ENCODE data around the gene ZNF292.

ZNF292 gene

DNA sequence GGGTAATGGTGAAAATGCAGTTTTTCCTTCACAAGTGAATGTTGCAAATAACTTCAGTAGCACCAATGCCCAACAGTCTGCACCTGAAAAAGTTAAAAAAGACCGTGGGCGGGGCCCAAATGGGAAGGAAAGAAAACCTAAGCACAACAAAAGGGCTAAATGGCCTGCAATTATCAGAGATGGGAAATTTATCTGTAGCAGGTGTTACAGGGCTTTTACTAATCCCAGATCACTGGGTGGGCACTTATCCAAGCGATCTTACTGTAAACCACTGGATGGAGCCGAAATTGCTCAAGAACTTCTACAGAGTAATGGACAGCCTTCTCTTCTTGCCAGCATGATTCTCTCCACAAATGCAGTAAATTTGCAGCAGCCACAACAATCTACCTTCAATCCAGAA lies 102.2 kb downstream of the ZNF292 start:
- no peaks in the 10 kb centered on the region for H3K79me2 ChIP-seq (ENCODE audit: insufficient read depth, low read length)
- no peak overlapping the region for H3K9ac ChIP-seq (ENCODE audit: low read depth, low read length)
- peaks cover 86% of the 10 kb centered on the region for H3K36me3 ChIP-seq (ENCODE audit: insufficient read depth, low read length)
- H3K27ac ChIP-seq (ENCODE audit: low read length): no peak overlapping the region
- H3K9me3 ChIP-seq (ENCODE audit: insufficient read depth, low read length, severe bottlenecking): no peaks in the 10 kb centered on the region
- no peaks in the 10 kb centered on the region for H3K27me3 ChIP-seq (ENCODE audit: insufficient read depth, low read length, poor library complexity)
- no peak overlapping the region for H2AFZ ChIP-seq (ENCODE audit: low read depth, low read length)
- ATAC-seq (ENCODE audit: insufficient read depth, low read depth) (no peak), DNase-seq (no peak)
- H3K4me1 ChIP-seq (ENCODE audit: insufficient read depth, low read length): no peaks in the 10 kb centered on the region
- H3K4me2 ChIP-seq (ENCODE audit: insufficient read depth, low read length): no peak overlapping the region
- H4K20me1 ChIP-seq (ENCODE audit: insufficient read depth, low read length): 0 out of 2 replicates have a peak, but pooled peaks cover 4% of the 10 kb centered on the region
- TF ChIP-seq EZH2 (IDR thresholded peaks at IDR 0.05; ENCODE audit: borderline replicate concordance, low read depth, low read length, severe bottlenecking): no peak
- TF ChIP-seq, protein P1, sequence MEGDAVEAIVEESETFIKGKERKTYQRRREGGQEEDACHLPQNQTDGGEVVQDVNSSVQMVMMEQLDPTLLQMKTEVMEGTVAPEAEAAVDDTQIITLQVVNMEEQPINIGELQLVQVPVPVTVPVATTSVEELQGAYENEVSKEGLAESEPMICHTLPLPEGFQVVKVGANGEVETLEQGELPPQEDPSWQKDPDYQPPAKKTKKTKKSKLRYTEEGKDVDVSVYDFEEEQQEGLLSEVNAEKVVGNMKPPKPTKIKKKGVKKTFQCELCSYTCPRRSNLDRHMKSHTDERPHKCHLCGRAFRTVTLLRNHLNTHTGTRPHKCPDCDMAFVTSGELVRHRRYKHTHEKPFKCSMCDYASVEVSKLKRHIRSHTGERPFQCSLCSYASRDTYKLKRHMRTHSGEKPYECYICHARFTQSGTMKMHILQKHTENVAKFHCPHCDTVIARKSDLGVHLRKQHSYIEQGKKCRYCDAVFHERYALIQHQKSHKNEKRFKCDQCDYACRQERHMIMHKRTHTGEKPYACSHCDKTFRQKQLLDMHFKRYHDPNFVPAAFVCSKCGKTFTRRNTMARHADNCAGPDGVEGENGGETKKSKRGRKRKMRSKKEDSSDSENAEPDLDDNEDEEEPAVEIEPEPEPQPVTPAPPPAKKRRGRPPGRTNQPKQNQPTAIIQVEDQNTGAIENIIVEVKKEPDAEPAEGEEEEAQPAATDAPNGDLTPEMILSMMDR (IDR thresholded peaks at IDR 0.05; ENCODE audit: borderline replicate concordance, extremely low read depth, low read length, poor library complexity, severe bottlenecking): no peak
- H3K4me3 ChIP-seq (ENCODE audit: low read depth in 1 of 2, low read length in 2 of 2): no peak overlapping the region

DNA sequence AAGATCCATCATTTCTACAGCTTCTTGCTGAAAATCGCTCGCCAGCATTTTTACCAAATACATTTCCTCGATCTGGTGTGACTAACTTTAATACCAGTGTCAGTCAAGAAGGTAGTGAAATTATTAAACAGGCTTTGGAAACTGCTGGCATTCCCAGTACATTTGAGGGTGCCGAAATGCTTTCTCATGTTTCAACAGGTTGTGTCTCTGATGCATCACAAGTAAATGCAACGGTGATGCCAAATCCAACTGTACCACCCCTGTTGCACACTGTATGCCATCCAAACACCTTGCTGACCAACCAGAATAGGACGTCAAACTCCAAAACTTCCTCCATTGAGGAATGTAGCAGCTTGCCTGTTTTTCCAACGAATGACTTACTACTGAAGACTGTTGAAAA lies 102.6 kb downstream of the ZNF292 start:
- no peak for ATAC-seq (ENCODE audit: insufficient read depth, low read depth)
- Histone ChIP-seq H3K4me1 (ENCODE audit: insufficient read depth, low read length) (no peaks in the 10 kb centered on the region), H3K27ac (ENCODE audit: low read length) (no peak overlapping the region), H3K9me3 (ENCODE audit: insufficient read depth, low read length, severe bottlenecking) (no peaks in the 10 kb centered on the region), H3K4me2 (ENCODE audit: insufficient read depth, low read length) (no peak overlapping the region), H3K4me3 (ENCODE audit: low read depth in 1 of 2, low read length in 2 of 2) (no peak overlapping the region), H3K79me2 (ENCODE audit: insufficient read depth, low read length) (no peaks in the 10 kb centered on the region), H3K36me3 (ENCODE audit: insufficient read depth, low read length) (peaks cover 83% of the 10 kb centered on the region), H2AFZ (ENCODE audit: low read depth, low read length) (no peak overlapping the region), H4K20me1 (ENCODE audit: insufficient read depth, low read length) (0 out of 2 replicates have a peak, but pooled peaks cover 4% of the 10 kb centered on the region), H3K27me3 (ENCODE audit: insufficient read depth, low read length, poor library complexity) (no peaks in the 10 kb centered on the region), H3K9ac (ENCODE audit: low read depth, low read length) (no peak overlapping the region)
- DNase-seq: no peak
- TF ChIP-seq, protein P1 (IDR thresholded peaks at IDR 0.05; ENCODE audit: borderline replicate concordance, extremely low read depth, low read length, poor library complexity, severe bottlenecking): no peak
- no peak for TF ChIP-seq EZH2 (IDR thresholded peaks at IDR 0.05; ENCODE audit: borderline replicate concordance, low read depth, low read length, severe bottlenecking)

DNA sequence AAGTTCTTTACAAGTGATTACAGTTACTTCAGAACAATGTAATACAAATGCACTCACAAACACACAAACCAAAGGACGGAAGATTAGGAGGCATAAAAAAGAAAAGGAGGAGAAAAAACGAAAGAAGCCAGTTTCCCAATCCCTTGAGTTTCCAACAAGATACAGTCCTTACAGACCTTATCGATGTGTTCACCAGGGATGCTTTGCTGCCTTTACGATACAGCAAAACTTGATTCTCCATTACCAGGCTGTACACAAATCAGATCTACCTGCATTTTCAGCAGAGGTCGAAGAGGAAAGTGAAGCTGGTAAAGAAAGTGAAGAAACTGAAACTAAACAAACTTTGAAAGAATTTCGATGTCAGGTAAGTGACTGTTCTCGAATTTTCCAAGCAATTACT lies 104.4 kb downstream of the ZNF292 start:
- Histone ChIP-seq H3K9me3 (ENCODE audit: insufficient read depth, low read length, severe bottlenecking) (no peaks in the 10 kb centered on the region), H3K4me1 (ENCODE audit: insufficient read depth, low read length) (no peaks in the 10 kb centered on the region), H3K27ac (ENCODE audit: low read length) (no peak overlapping the region), H2AFZ (ENCODE audit: low read depth, low read length) (no peak overlapping the region), H3K9ac (ENCODE audit: low read depth, low read length) (no peak overlapping the region), H3K4me2 (ENCODE audit: insufficient read depth, low read length) (no peak overlapping the region), H3K27me3 (ENCODE audit: insufficient read depth, low read length, poor library complexity) (no peaks in the 10 kb centered on the region), H3K79me2 (ENCODE audit: insufficient read depth, low read length) (no peaks in the 10 kb centered on the region), H3K4me3 (ENCODE audit: low read depth in 1 of 2, low read length in 2 of 2) (no peak overlapping the region), H3K36me3 (ENCODE audit: insufficient read depth, low read length) (peaks cover 70% of the 10 kb centered on the region), H4K20me1 (ENCODE audit: insufficient read depth, low read length) (0 out of 2 replicates have a peak, but pooled peaks cover 4% of the 10 kb centered on the region)
- DNase-seq (no peak), ATAC-seq (ENCODE audit: insufficient read depth, low read depth) (no peak)
- TF ChIP-seq EZH2 (IDR thresholded peaks at IDR 0.05; ENCODE audit: borderline replicate concordance, low read depth, low read length, severe bottlenecking): no peak
- TF ChIP-seq, protein P1 (IDR thresholded peaks at IDR 0.05; ENCODE audit: borderline replicate concordance, extremely low read depth, low read length, poor library complexity, severe bottlenecking): no peak

DNA sequence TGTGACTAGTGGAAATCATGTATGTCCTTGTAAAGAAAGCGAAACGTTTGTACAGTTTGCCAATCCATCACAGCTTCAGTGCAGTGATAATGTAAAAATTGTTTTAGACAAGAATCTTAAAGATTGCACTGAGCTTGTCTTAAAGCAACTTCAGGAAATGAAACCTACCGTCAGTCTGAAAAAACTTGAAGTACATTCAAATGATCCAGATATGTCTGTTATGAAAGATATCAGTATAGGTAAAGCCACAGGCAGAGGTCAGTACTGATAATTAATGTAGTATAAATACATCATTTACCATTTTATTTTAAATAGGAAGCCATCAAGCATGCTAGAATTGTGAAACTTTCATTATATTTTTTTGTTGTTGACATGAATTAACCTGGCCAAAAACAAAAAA lies 106.2 kb downstream of the ZNF292 start:
- Histone ChIP-seq H3K36me3 (ENCODE audit: insufficient read depth, low read length) (peaks cover 52% of the 10 kb centered on the region), H3K9me3 (ENCODE audit: insufficient read depth, low read length, severe bottlenecking) (no peaks in the 10 kb centered on the region), H2AFZ (ENCODE audit: low read depth, low read length) (no peak overlapping the region), H3K27me3 (ENCODE audit: insufficient read depth, low read length, poor library complexity) (no peaks in the 10 kb centered on the region), H3K4me3 (ENCODE audit: low read depth in 1 of 2, low read length in 2 of 2) (no peak overlapping the region), H4K20me1 (ENCODE audit: insufficient read depth, low read length) (0 out of 2 replicates have a peak, but pooled peaks cover 4% of the 10 kb centered on the region), H3K4me2 (ENCODE audit: insufficient read depth, low read length) (no peak overlapping the region), H3K9ac (ENCODE audit: low read depth, low read length) (no peak overlapping the region), H3K4me1 (ENCODE audit: insufficient read depth, low read length) (no peaks in the 10 kb centered on the region), H3K79me2 (ENCODE audit: insufficient read depth, low read length) (no peaks in the 10 kb centered on the region), H3K27ac (ENCODE audit: low read length) (no peak overlapping the region)
- no peak for ATAC-seq (ENCODE audit: insufficient read depth, low read depth)
- no peak for DNase-seq
- TF ChIP-seq EZH2 (IDR thresholded peaks at IDR 0.05; ENCODE audit: borderline replicate concordance, low read depth, low read length, severe bottlenecking): no peak
- TF ChIP-seq, protein P1 (IDR thresholded peaks at IDR 0.05; ENCODE audit: borderline replicate concordance, extremely low read depth, low read length, poor library complexity, severe bottlenecking): no peak
